WI38 (cell line): ENCODE measurements around the gene ANP32E.

Experiments
- H3K4me3 ChIP-seq: 2 replicates; pipeline ENCODE4 v1.5.1; 2011; ENCODE audit warnings: low read depth, mild to moderate bottlenecking, control low read depth, low read length
- TF ChIP-seq, protein P1 (sequence below): IDR thresholded peaks from 2 replicates; pipeline ENCODE4 v1.5.1; 2012; ENCODE audit warnings: low read depth, mild to moderate bottlenecking, control low read depth, low read length

Gene ANP32E

DNA sequence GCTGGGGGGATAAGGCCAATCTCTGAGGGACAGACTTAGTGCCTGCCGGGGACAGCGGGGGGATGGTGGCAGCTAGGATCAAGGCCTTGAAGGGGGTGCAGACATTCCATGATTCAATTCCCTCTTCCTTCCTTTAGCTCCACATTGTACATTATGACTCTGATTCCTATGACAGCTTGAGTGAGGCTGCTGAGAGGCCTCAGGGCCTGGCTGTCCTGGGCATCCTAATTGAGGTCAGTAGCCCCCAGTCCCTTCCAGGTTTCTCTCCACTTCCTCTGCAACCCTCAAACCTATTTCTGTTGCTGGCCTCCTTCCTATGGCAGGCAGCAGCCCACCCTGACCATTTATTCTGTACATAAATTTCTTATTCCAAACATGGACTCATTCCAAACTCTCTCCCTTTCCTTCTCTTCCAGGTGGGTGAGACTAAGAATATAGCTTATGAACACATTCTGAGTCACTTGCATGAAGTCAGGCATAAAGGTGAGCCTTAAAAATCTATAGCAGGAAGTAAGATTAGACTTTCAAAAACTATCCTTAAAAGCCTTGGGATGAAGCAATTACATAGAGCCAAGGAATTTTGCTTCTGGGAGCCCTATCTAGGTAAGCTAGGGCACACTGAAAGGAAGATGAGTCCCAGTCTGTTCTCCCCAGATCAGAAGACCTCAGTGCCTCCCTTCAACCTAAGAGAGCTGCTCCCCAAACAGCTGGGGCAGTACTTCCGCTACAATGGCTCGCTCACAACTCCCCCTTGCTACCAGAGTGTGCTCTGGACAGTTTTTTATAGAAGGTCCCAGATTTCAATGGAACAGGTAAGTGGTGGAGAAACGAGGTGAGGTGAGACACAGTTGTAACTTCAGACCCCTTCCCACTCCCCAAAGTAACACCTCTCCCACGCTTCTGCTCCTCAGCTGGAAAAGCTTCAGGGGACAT, 26.7 kb upstream of the ANP32E start:
- H3K4me3 ChIP-seq: no peak overlapping the region
- TF ChIP-seq, protein P1, sequence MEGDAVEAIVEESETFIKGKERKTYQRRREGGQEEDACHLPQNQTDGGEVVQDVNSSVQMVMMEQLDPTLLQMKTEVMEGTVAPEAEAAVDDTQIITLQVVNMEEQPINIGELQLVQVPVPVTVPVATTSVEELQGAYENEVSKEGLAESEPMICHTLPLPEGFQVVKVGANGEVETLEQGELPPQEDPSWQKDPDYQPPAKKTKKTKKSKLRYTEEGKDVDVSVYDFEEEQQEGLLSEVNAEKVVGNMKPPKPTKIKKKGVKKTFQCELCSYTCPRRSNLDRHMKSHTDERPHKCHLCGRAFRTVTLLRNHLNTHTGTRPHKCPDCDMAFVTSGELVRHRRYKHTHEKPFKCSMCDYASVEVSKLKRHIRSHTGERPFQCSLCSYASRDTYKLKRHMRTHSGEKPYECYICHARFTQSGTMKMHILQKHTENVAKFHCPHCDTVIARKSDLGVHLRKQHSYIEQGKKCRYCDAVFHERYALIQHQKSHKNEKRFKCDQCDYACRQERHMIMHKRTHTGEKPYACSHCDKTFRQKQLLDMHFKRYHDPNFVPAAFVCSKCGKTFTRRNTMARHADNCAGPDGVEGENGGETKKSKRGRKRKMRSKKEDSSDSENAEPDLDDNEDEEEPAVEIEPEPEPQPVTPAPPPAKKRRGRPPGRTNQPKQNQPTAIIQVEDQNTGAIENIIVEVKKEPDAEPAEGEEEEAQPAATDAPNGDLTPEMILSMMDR: no peak

DNA sequence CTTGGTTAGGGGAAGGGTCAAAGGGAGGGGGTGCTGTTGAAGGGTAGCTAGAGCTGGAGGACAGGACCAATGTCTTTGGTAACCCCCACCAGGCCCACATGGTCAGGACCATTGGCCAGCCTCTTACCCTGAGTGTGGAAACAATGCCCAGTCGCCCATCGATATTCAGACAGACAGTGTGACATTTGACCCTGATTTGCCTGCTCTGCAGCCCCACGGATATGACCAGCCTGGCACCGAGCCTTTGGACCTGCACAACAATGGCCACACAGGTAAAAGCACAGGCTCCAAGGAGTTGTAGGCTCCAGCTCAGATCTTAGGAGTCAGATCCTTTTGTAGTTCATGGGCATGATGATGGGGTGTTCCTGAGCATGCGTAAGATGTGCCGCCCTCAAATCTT, 25.5 kb upstream of the ANP32E start:
- H3K4me3 ChIP-seq: no peak overlapping the region
- TF ChIP-seq, protein P1: no peak

DNA sequence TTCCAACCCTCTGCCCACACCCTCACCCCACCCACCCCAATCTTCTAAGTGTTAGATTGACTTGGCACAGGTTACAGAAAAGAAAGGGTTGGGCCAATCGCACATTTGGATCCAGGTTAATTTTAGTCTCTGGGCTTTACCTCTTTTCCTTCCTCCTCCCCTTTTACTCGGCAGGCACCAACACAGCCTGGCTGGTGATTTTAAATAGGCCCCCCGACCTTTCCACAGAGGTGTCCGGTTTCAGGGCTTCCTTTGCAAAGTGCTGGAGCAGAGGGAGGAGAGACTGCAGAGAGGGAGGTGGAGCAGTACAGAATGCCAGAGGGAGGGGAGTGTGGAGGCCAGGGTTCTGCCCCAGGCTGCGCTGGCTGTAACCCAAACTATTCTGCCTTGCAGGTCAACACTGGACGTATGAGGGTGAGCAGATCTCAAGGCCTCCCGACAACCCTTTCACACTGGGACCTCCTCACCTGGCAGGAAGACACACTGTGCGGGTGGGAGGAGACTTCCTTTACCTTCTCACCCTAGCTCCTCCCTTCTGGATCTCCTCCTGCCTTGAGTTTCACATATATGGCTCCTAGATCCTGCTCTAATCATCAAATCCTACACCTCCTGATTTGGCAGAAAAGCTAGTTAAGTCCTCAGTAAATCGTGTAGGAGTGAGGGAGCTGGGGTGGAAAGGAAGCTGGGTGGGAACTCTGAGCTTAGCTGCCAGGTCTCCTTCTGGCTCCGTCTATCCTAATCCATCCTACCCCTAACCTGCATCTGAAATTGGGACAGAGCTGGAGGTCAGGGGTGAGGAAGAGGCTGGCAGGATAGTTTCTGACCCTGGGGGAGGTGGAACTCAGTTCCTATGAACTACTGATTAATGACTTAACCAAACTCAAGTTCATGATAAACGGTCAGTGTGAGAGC, 24.1 kb upstream of the ANP32E start:
- no peak overlapping the region for H3K4me3 ChIP-seq
- TF ChIP-seq, protein P1: no peak

DNA sequence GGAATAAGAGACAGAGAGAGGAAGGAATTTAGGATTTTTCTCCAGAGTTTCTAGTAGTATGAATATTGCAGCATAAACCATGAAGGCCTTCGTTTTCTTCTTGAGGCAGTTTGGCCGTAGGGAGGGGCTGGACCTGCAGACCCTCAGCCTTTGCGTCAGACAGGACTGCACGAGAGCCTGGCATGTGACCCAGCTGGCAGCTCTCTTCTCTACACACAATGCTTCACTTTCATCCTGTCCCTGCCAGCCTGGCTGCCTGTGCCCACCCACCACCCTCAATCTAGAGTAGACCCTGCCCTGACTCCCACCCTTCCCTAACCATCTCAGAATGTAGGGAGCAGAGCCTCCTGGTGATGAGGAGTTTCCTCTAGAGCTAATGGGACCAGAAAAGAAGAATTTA, 23.3 kb upstream of the ANP32E start:
- no peak overlapping the region for H3K4me3 ChIP-seq
- TF ChIP-seq, protein P1: no peak

DNA sequence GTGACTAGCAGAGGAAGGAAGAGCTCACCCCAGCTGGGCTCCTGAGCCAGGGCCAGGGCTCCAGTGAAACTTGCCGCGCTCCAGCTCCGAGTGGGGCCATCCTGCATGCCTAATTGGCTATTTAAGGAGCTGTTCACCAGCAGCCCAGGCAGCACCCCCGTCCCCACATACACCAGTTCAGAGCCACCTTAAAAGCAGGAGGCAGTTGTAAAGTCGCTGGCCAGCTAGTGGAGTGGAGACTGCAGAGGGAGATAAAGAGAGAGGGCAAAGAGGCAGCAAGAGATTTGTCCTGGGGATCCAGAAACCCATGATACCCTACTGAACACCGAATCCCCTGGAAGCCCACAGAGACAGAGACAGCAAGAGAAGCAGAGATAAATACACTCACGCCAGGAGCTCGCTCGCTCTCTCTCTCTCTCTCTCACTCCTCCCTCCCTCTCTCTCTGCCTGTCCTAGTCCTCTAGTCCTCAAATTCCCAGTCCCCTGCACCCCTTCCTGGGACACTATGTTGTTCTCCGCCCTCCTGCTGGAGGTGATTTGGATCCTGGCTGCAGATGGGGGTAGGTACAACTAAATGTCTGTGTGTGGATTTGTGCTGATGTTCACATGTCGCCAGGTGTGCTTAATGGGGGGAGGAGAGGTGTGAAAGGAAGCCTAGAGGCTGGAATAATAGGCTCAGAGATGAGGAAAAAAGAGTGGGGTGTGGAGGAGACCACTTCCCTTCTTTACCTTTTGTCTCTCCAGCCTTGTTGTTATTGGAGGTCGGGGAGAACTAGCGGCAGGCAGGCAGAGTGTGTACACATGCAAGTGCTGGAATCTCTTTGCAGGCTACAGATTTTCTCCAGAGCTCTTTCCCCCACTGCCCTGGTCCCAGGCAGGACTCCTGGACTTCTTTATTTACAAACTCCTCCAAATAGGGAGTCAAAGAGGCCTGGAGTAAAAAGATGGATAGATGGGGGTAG, 22.0 kb upstream of the ANP32E start, which contains the start of gene CA14:
CA14 (plus strand) TSS at position 151 of the 962 bp plus-strand sequence; CDS start at position 506, 355 bp downstream.
- H3K4me3 ChIP-seq: no peak within 1 kb of the TSS
- TF ChIP-seq, protein P1: no peak

DNA sequence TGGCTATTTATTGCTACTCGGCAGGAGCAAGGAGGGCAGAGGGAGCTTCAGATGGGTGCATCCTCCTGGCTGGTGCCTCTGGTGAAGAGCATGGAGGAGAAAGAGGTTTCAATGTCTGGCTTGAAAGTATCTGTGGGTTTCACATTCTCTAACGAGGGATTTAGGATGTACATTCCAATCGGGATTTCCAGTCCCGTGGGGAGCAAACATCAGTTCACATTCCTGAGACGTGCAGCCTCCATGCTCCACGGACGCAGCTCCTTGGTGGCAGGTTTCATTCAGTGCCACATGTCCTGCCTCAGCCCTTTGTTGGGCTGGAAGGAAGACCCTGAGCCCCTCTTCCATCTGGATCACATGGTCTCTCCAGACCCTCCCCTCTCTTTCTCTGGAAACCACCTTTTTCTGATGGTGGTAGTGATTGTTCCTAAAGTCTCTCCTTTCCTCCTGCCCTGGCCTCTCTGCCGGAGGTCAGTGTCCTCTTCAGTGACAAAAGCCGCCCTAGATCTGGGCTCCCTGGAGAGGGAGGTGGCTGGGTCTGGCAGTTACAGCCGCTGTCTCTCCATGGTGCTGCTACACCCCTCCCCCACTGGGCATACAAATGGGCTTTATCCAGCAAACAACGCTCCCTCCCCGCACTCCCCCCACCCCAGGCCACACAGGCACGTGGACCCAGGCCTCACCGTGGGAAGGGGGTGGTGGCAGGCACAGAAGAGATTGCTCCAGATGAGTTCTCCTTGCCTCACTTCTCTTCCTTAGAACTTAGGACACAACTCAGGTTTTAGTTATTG, 20.8 kb upstream of the ANP32E start:
- H3K4me3 ChIP-seq: no peak overlapping the region
- TF ChIP-seq, protein P1: no peak
